ENCODE data around the gene OR10A6. TPM values are rescaled to one million over a fixed set of nuclear protein-coding genes. Genes with fewer than 3 reads are reported as not detected.

Gene OR10A6
- total RNA-seq, 1 donor from 2014 or later = not detected

GRCh38 chr11:7910286-7910788, 20.7 kb downstream of the OR10A6 start:
- ATAC-seq (no peak), DNase-seq (no peak)
- Histone ChIP-seq H3K9me3 (no peaks in the 10 kb centered on the region), H3K36me3 (no peaks in the 10 kb centered on the region), H3K4me3 (no peak overlapping the region), H3K27ac (no peak overlapping the region), H3K27me3 (ENCODE audit: low read depth) (no peaks in the 10 kb centered on the region), H3K4me1 (peaks cover 7% of the 10 kb centered on the region)
- TF ChIP-seq CTCF (IDR thresholded peaks at IDR 0.05) = no peak
- intact Hi-C loops (cut with DNase I) = no loop called here

GRCh38 chr11:7909585-7910285, 21.3 kb downstream of the OR10A6 start:
- Histone ChIP-seq H3K4me1 (peaks cover 7% of the 10 kb centered on the region), H3K9me3 (no peaks in the 10 kb centered on the region), H3K27me3 (ENCODE audit: low read depth) (no peaks in the 10 kb centered on the region), H3K4me3 (no peak overlapping the region), H3K36me3 (no peaks in the 10 kb centered on the region), H3K27ac (no peak overlapping the region)
- DNase-seq = no peak
- no peak for ATAC-seq
- intact Hi-C loops (cut with DNase I) = no loop called here
- no peak for TF ChIP-seq CTCF (IDR thresholded peaks at IDR 0.05)

GRCh38 chr11:7907121-7907520, 23.9 kb downstream of the OR10A6 start:
- ATAC-seq = no peak
- no peaks in the 10 kb centered on the region for H3K36me3 ChIP-seq
- H3K27ac ChIP-seq = no peak overlapping the region
- no peaks in the 10 kb centered on the region for H3K27me3 ChIP-seq (ENCODE audit: low read depth)
- DNase-seq = no peak
- intact Hi-C loops (cut with DNase I) = no loop called here
- H3K4me1 ChIP-seq = peaks cover 7% of the 10 kb centered on the region
- no peak overlapping the region for H3K4me3 ChIP-seq
- TF ChIP-seq CTCF (IDR thresholded peaks at IDR 0.05) = no peak
- H3K9me3 ChIP-seq = no peaks in the 10 kb centered on the region

- ATAC-seq (peak; percentile 15 to 44), DNase-seq (no peak)
Observed at GRCh38 chr11:7906481-7906880, 24.6 kb downstream of the OR10A6 start.

GRCh38 chr11:7905961-7906429, 25.1 kb downstream of the OR10A6 start:
- intact Hi-C loops (cut with DNase I) = no loop called here
- no peaks in the 10 kb centered on the region for H3K9me3 ChIP-seq
- H3K36me3 ChIP-seq = no peaks in the 10 kb centered on the region
- peak overlapping the region; percentile 67 for H3K27ac ChIP-seq
- H3K27me3 ChIP-seq (ENCODE audit: low read depth) = no peaks in the 10 kb centered on the region
- peak; percentile 70 for DNase-seq
- no peak for TF ChIP-seq CTCF (IDR thresholded peaks at IDR 0.05)
- H3K4me1 ChIP-seq = peaks cover 7% of the 10 kb centered on the region
- peak; percentile 89 to 93 for ATAC-seq
- peak overlapping the region; percentile 31 for H3K4me3 ChIP-seq

More at GRCh38 chr11:7906481-7906880, 24.6 kb downstream of the OR10A6 start:
- Histone ChIP-seq H3K36me3 (no peaks in the 10 kb centered on the region), H3K27me3 (ENCODE audit: low read depth) (no peaks in the 10 kb centered on the region), H3K9me3 (no peaks in the 10 kb centered on the region), H3K27ac (peak overlapping the region; percentile 67), H3K4me1 (peaks cover 7% of the 10 kb centered on the region), H3K4me3 (no peak overlapping the region)
- intact Hi-C loops (cut with DNase I) = no loop called here
- TF ChIP-seq CTCF (IDR thresholded peaks at IDR 0.05) = no peak
